Testis (tissue), 3 donors: ENCODE measurements around the gene UBA5. TPM values are rescaled to one million over a fixed set of nuclear protein-coding genes. Genes with fewer than 3 reads are reported as not detected.

Experiments used
- DNase-seq: peaks from one replicate; pipeline ENCODE4 v3.0.0-alpha.2; 2019
- H3K27ac ChIP-seq, 2 donors: fragments of 200-600 bp; sonication (generic); one replicate each; pipeline ENCODE4 v1.5.1; 2019
- H3K27me3 ChIP-seq: fragments of 200-600 bp; sonication (generic); one replicate; pipeline ENCODE4 v1.5.1; 2019
- H3K36me3 ChIP-seq: fragments of 200-600 bp; sonication (generic); one replicate; pipeline ENCODE4 v1.5.1; 2017; ENCODE audit warnings: low read depth; ENCODE audit errors: missing control alignments
- H3K4me1 ChIP-seq: fragments of 200-600 bp; sonication (generic); one replicate; pipeline ENCODE4 v1.5.1; 2019
- H3K4me3 ChIP-seq, 2 donors: fragments of 200-600 bp; sonication (generic); one replicate each; pipeline ENCODE4 v1.5.1; 2017 to 2019
- H3K9me3 ChIP-seq: fragments of 200-600 bp; sonication (generic); one replicate; pipeline ENCODE4 v1.5.1; 2017
- POLR2A ChIP-seq: fragments of 450-650 bp; IDR thresholded peaks from one replicate; pipeline ENCODE4 v1.6.1; 2017; ENCODE audit warnings: antibody characterized with exemption, mild to moderate bottlenecking, moderate library complexity
- WGBS, 2 donors: methylation state at CpG; one replicate each; pipeline ENCODE4 v1.1.5; 2018; 5-methylcytosine and 5-hydroxymethylcytosine counted together
- intact Hi-C: fragments of 100-400 bp; cut with DNase I; formaldehyde crosslinking; loops from one replicate; pipeline ENCODE4 v1.15.1; 2023; ENCODE audit warnings: low total_unique reads
- polyA plus RNA-seq: library from polyadenylated mRNA; stranded (reverse); fragments of 350-450 nt; fragmentation: Illumina TruSeq; extraction: RNeasy Lipid Tissue Mini Kit (QIAGEN cat#74804); gene quantifications from one replicate; pipeline ENCODE4 v1.2.3, GENCODE V29; 2014; ENCODE audit warnings: low read depth, low replicate concordance; ENCODE audit not compliant: insufficient read depth
- total RNA-seq, 2 donors: library from RNA; depleted of rRNA; stranded (reverse); fragments of >200 nt; gene quantifications; one replicate each; pipeline ENCODE4 v1.2.3, GENCODE V29; 2016
- TF ChIP-seq, protein P1 (sequence below), 3 experiments: fragments of 450-650 bp in 2 of 3; fragments of 200-600 bp in 1 of 3; sonication (generic) in 1 of 3; IDR thresholded peaks; one replicate each; pipeline ENCODE4 v1.5.1; 2016 to 2019; ENCODE audit warnings: antibody characterized with exemption in 3 of 3, mild to moderate bottlenecking in 2 of 3, moderate library complexity in 1 of 3

Gene UBA5
- total and polyA plus RNA-seq, 3 donors from 2014 or later: 23.2 to 52.8 (median 25.6) TPM

DNA sequence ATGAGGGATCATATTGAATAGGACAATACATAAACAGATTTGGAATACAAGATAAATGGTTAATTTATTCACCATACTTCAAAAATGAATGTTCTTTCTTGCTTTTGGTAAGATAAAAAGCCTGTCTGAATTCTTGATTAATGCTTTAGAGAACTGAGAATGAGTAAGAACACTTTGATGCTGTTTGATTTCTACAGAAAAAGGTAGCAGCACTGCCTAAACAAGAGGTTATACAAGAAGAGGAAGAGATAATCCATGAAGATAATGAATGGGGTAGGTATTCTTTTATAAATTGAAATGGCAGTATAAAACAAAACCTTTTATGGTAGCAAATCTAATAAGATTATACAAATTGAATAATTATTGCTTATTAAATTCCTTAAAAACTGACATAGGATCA lies 15.3 kb downstream of the UBA5 start:
- no peak overlapping the region for H3K27ac ChIP-seq
- H3K9me3 ChIP-seq: no peaks in the 10 kb centered on the region
- intact Hi-C loops: no loop called here
- H3K4me3 ChIP-seq: no peak overlapping the region
- TF ChIP-seq, protein P1, sequence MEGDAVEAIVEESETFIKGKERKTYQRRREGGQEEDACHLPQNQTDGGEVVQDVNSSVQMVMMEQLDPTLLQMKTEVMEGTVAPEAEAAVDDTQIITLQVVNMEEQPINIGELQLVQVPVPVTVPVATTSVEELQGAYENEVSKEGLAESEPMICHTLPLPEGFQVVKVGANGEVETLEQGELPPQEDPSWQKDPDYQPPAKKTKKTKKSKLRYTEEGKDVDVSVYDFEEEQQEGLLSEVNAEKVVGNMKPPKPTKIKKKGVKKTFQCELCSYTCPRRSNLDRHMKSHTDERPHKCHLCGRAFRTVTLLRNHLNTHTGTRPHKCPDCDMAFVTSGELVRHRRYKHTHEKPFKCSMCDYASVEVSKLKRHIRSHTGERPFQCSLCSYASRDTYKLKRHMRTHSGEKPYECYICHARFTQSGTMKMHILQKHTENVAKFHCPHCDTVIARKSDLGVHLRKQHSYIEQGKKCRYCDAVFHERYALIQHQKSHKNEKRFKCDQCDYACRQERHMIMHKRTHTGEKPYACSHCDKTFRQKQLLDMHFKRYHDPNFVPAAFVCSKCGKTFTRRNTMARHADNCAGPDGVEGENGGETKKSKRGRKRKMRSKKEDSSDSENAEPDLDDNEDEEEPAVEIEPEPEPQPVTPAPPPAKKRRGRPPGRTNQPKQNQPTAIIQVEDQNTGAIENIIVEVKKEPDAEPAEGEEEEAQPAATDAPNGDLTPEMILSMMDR (IDR thresholded peaks at IDR 0.05): no peak
- TF ChIP-seq POLR2A: no peak
- no peaks in the 10 kb centered on the region for H3K4me1 ChIP-seq
- no peaks in the 10 kb centered on the region for H3K36me3 ChIP-seq
- no peaks in the 10 kb centered on the region for H3K27me3 ChIP-seq
- no peak for DNase-seq

DNA sequence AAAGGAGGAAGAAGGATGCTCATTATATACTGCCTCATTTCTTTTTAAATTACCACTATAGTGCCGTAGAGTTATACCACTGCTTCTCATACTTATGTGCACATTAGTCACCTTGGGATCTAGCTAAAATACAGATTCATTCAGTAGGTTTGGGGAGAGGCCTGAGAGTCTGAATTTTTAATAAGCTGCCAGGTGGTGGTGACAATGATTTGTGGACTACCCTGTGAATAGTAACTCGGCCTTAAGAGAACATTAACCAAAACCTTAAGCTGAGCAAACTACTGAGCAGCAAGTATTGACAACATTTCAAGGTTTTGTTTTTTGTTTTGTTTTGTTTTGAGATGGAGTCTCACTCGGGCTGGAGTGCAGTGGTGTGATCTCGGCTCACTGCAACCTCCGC lies 19.8 kb downstream of the UBA5 start:
- intact Hi-C loops: no loop called here
- no peak overlapping the region for H3K4me3 ChIP-seq
- H3K27me3 ChIP-seq: no peaks in the 10 kb centered on the region
- H3K9me3 ChIP-seq: no peaks in the 10 kb centered on the region
- TF ChIP-seq, protein P1 (IDR thresholded peaks at IDR 0.05): no peak
- no peak for TF ChIP-seq POLR2A
- H3K4me1 ChIP-seq: no peaks in the 10 kb centered on the region
- no peak for DNase-seq
- no peaks in the 10 kb centered on the region for H3K36me3 ChIP-seq
- no peak overlapping the region for H3K27ac ChIP-seq
- 92 to 99% methylated on average over 5 of the region's 5 CpGs for WGBS, 2 donors

DNA sequence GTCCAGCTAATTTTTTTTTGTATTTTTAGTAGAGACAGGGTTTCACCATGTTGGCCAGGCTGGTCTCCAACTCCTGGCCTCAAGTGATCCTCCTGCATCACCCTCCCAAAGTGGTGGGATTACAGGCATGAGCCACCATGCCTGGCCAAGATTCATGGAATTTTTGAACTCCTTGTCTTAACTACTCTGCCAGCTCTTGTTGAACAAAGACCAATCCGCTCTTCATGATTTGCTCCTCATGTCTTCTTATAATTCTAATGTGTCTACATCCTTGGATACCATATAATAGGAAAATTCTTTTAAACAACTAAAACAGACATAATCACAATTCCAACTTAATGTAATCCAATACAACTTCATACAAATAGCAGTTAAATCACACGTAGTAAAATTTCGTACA lies 21.3 kb downstream of the UBA5 start:
- Histone ChIP-seq H3K4me3 (no peak overlapping the region), H3K4me1 (no peaks in the 10 kb centered on the region), H3K36me3 (no peaks in the 10 kb centered on the region), H3K9me3 (no peaks in the 10 kb centered on the region), H3K27me3 (no peaks in the 10 kb centered on the region), H3K27ac (no peak overlapping the region)
- no peak for DNase-seq
- no peak for TF ChIP-seq POLR2A
- TF ChIP-seq, protein P1 (IDR thresholded peaks at IDR 0.05): no peak
- 91 to 97% methylated on average over 3 of the region's 3 CpGs for WGBS, 2 donors
- intact Hi-C loops: no loop called here

DNA sequence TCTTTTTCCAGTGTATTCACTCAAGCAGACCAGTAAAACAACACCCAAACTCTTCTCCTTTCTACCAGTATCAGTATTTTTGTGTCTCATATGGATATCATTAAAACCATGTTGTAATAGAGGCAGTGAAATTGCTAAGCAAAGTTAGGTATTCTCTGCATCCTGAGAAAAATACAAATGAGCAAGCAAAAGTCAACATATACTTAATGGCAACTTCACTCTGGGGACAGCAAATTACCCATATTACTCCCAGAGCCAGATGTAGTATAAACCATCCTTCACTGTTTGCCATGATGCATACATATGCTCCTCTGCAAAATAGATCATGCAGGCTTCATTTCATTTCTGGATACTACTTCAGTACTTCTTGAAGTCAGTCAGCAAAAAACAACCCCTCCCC lies 22.1 kb downstream of the UBA5 start:
- Histone ChIP-seq H3K4me3 (no peak overlapping the region), H3K27ac (no peak overlapping the region), H3K27me3 (no peaks in the 10 kb centered on the region), H3K9me3 (no peaks in the 10 kb centered on the region), H3K36me3 (no peaks in the 10 kb centered on the region), H3K4me1 (no peaks in the 10 kb centered on the region)
- intact Hi-C loops: no loop called here
- TF ChIP-seq, protein P1 (IDR thresholded peaks at IDR 0.05): no peak
- no peak for TF ChIP-seq POLR2A
- no peak for DNase-seq

DNA sequence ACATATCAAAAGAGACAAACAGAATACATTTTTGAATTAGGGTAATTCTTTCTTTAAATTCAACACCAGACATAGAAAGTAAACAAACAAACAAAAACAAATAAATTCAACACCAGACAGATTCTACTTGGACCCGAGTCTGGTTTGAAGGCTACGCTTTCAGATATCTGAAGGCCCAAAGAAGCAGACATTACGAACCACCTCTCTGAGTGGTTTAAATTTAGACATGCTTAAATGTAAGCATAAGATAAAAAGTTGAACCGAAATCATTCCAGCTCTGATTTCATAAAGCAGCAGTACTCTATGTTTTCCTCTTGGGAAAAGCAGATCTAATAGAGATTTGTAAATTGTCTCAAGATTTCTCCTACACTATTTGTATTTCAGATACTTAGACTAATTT lies 29.9 kb downstream of the UBA5 start:
- no peak for DNase-seq
- Histone ChIP-seq H3K4me3 (no peak overlapping the region), H3K9me3 (no peaks in the 10 kb centered on the region), H3K27ac (no peak overlapping the region), H3K36me3 (no peaks in the 10 kb centered on the region), H3K4me1 (no peaks in the 10 kb centered on the region), H3K27me3 (no peaks in the 10 kb centered on the region)
- intact Hi-C loops: no loop called here
- WGBS, 2 donors: 90 to 95% methylated on average over 4 of the region's 4 CpGs
- no peak for TF ChIP-seq POLR2A
- TF ChIP-seq, protein P1 (IDR thresholded peaks at IDR 0.05): no peak
